HEK293 (cell line): Measurements from ENCODE around the gene NEK11.

Experiments used
- CTCF ChIA-PET: fragments of 350-600 bp; formaldehyde crosslinking; extraction: SDS; loops from one replicate; lab custom pipeline; 2021; ENCODE audit warnings: antibody characterized with exemption; lab: Yijun Ruan, JAX
- POLR2A ChIA-PET: fragments of 300-600 bp; formaldehyde crosslinking; extraction: SDS; loops from one replicate; lab custom pipeline; 2020; ENCODE audit warnings: antibody characterized with exemption, inconsistent platforms; lab: Yijun Ruan, JAX
- H3K27ac ChIP-seq: fragments of 200-500 bp; sonication (Bioruptor generic); 2 replicates; pipeline ENCODE4 v1.5.1; 2014; ENCODE audit warnings: low read depth, low read length, control low read depth, inconsistent platforms; ENCODE audit errors: extremely low read depth
- H3K36me3 ChIP-seq, 2 experiments: fragments of 200-500 bp in 1 of 2; sonication (Bioruptor generic) in 1 of 2; 1 replicate in 1 of 2; 2 replicates in 1 of 2; pipeline ENCODE4 v1.5.1; 2014 to 2017; ENCODE audit warnings: inconsistent platforms in 2 of 2, low read length in 2 of 2; ENCODE audit not compliant: control insufficient read depth in 2 of 2, insufficient read depth in 1 of 2
- H3K4me1 ChIP-seq: fragments of 200-500 bp; sonication (Bioruptor generic); 2 replicates; pipeline ENCODE4 v1.5.1; 2014; ENCODE audit warnings: mild to moderate bottlenecking, low read length, inconsistent platforms; ENCODE audit not compliant: control insufficient read depth, insufficient read depth
- H3K4me3 ChIP-seq: 2 replicates; pipeline ENCODE4 v1.5.1; 2011; ENCODE audit warnings: low read depth, mild to moderate bottlenecking, control low read depth, low read length, moderate library complexity
- H3K9me3 ChIP-seq: fragments of 200-500 bp; sonication (Bioruptor generic); 2 replicates; pipeline ENCODE4 v1.5.1; 2014; ENCODE audit warnings: low read depth, low read length, inconsistent platforms; ENCODE audit not compliant: control insufficient read depth, insufficient read depth
- BCL11B ChIP-seq: fragments of 450-650 bp; formaldehyde crosslinking; IDR thresholded peaks from 2 replicates; pipeline ENCODE4 v1.5.1; 2016; ENCODE audit warnings: low read depth, missing biosample characterization, missing genetic modification characterization
- HOXC10 ChIP-seq: sonication (generic); formaldehyde crosslinking; IDR thresholded peaks from 2 replicates; pipeline ENCODE4 v1.8.1; 2023; ENCODE audit warnings: mild to moderate bottlenecking, missing genetic modification reagents
- KLF1 ChIP-seq: fragments of 450-650 bp; formaldehyde crosslinking; IDR thresholded peaks from 2 replicates; pipeline ENCODE4 v1.5.1; 2016; ENCODE audit warnings: missing biosample characterization, missing genetic modification characterization
- KLF16 ChIP-seq: fragments of 450-650 bp; formaldehyde crosslinking; IDR thresholded peaks from 2 replicates; pipeline ENCODE4 v1.5.1; 2017; ENCODE audit warnings: missing biosample characterization, missing genetic modification characterization
- ZBTB48 ChIP-seq: fragments of 450-650 bp; formaldehyde crosslinking; IDR thresholded peaks from 2 replicates; pipeline ENCODE4 v1.5.1; 2016; ENCODE audit warnings: missing biosample characterization, missing genetic modification characterization
- ZBTB8A ChIP-seq: fragments of 450-650 bp; formaldehyde crosslinking; IDR thresholded peaks from 2 replicates; pipeline ENCODE4 v1.5.1; 2016; ENCODE audit warnings: missing biosample characterization, missing genetic modification characterization
- ZFHX2 ChIP-seq: fragments of 450-650 bp; formaldehyde crosslinking; conservative IDR thresholded peaks from 2 replicates; pipeline ENCODE4 v1.5.1; 2016; ENCODE audit warnings: missing biosample characterization, missing genetic modification characterization
- ZNF19 ChIP-seq: fragments of 450-650 bp; formaldehyde crosslinking; IDR thresholded peaks from 2 replicates; pipeline ENCODE4; 2016; ENCODE audit warnings: missing biosample characterization, missing genetic modification characterization, low read depth
- ZNF2 ChIP-seq: fragments of 450-650 bp; formaldehyde crosslinking; IDR thresholded peaks from 2 replicates; pipeline ENCODE4 v1.5.1; 2016; ENCODE audit warnings: missing biosample characterization, missing genetic modification characterization
- ZNF248 ChIP-seq: fragments of 450-650 bp; formaldehyde crosslinking; IDR thresholded peaks from 2 replicates; pipeline ENCODE4 v1.5.1; 2017; ENCODE audit warnings: missing biosample characterization, missing genetic modification characterization
- ZNF560 ChIP-seq: fragments of 450-650 bp; formaldehyde crosslinking; IDR thresholded peaks from 2 replicates; pipeline ENCODE4 v1.5.1; 2017; ENCODE audit warnings: missing biosample characterization, missing genetic modification characterization, borderline replicate concordance
- ZNF561 ChIP-seq: fragments of 450-650 bp; IDR thresholded peaks from 2 replicates; pipeline ENCODE4 v1.5.1; 2018; ENCODE audit warnings: missing biosample characterization, missing genetic modification characterization, borderline replicate concordance
- ZNF571 ChIP-seq: fragments of 450-650 bp; formaldehyde crosslinking; IDR thresholded peaks from 2 replicates; pipeline ENCODE4 v1.5.0; 2017; ENCODE audit warnings: missing biosample characterization, missing genetic modification characterization
- ZNF596 ChIP-seq: fragments of 450-650 bp; IDR thresholded peaks from 2 replicates; pipeline ENCODE4 v1.5.0; 2018; ENCODE audit warnings: missing biosample characterization, mild to moderate bottlenecking, missing genetic modification characterization, moderate library complexity
- ZNF621 ChIP-seq: fragments of 450-650 bp; formaldehyde crosslinking; IDR thresholded peaks from 2 replicates; pipeline ENCODE4 v1.5.1; 2017; ENCODE audit warnings: missing biosample characterization, missing genetic modification characterization
- ZNF658 ChIP-seq: fragments of 450-650 bp; formaldehyde crosslinking; IDR thresholded peaks from 2 replicates; pipeline ENCODE4; 2016; ENCODE audit warnings: missing biosample characterization, missing genetic modification characterization
- ZNF660 ChIP-seq: fragments of 450-650 bp; IDR thresholded peaks from 2 replicates; pipeline ENCODE4 v1.5.1; 2018; ENCODE audit warnings: missing biosample characterization, mild to moderate bottlenecking, missing genetic modification characterization
- ZNF776 ChIP-seq: fragments of 450-650 bp; formaldehyde crosslinking; IDR thresholded peaks from 2 replicates; pipeline ENCODE4 v1.5.0; 2017; ENCODE audit warnings: missing biosample characterization, missing genetic modification characterization, borderline replicate concordance
- ZNF785 ChIP-seq: fragments of 450-650 bp; formaldehyde crosslinking; IDR thresholded peaks from 2 replicates; pipeline ENCODE4 v1.5.1; 2016; ENCODE audit warnings: missing biosample characterization, missing genetic modification characterization
- TF ChIP-seq, protein P1 (sequence below): fragments of 450-650 bp; IDR thresholded peaks from 2 replicates; pipeline ENCODE4 v1.5.1; 2018; ENCODE audit warnings: missing biosample characterization, mild to moderate bottlenecking, missing genetic modification characterization
- TF ChIP-seq, protein P2 (sequence below): fragments of 450-650 bp; formaldehyde crosslinking; IDR thresholded peaks from 2 replicates; pipeline ENCODE4 v1.5.1; 2017; ENCODE audit warnings: missing biosample characterization, missing genetic modification characterization
- TF ChIP-seq, protein P3 (sequence below): fragments of 450-650 bp; formaldehyde crosslinking; IDR thresholded peaks from 2 replicates; pipeline ENCODE4 v1.5.1; 2016; ENCODE audit warnings: missing biosample characterization, missing genetic modification characterization
- TF ChIP-seq, protein P4 (sequence below): fragments of 450-650 bp; formaldehyde crosslinking; IDR thresholded peaks from 2 replicates; pipeline ENCODE4 v1.5.1; 2017; ENCODE audit warnings: missing biosample characterization, mild to moderate bottlenecking, missing genetic modification characterization, moderate library complexity
- TF ChIP-seq, protein P5 (sequence below): fragments of 450-650 bp; formaldehyde crosslinking; IDR thresholded peaks from 2 replicates; pipeline ENCODE4 v1.5.1; 2017; ENCODE audit warnings: missing biosample characterization, missing genetic modification characterization
- TF ChIP-seq, protein P6 (sequence below): fragments of 450-650 bp; formaldehyde crosslinking; IDR thresholded peaks from 2 replicates; pipeline ENCODE4 v1.5.1; 2016; ENCODE audit warnings: missing biosample characterization, missing genetic modification characterization
- TF ChIP-seq, protein P7 (sequence below): fragments of 450-650 bp; formaldehyde crosslinking; optimal IDR thresholded peaks from 2 replicates; pipeline ENCODE3; 2016; ENCODE audit warnings: missing biosample characterization, mild to moderate bottlenecking, missing genetic modification characterization

NEK11 gene

DNA sequence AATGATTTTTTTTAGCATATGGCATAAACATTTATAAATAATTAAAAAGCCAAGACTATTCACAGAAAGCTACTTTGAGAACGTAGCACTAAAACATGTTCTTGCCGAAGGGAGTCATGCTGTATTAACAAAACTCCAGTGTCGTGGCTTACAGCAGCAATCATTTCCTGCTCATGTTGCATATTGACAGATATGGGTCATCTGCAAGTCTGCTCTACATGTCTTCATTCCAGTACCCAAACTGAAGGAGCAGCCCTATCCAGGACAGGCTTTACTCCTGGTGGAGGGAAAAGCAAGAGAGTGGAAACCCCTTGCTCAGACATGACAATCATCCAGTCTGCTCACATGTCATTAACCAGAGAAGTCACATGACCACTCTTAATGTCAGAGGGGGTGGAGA, 87.6 kb downstream of the NEK11 start:
- TF ChIP-seq, protein P1, sequence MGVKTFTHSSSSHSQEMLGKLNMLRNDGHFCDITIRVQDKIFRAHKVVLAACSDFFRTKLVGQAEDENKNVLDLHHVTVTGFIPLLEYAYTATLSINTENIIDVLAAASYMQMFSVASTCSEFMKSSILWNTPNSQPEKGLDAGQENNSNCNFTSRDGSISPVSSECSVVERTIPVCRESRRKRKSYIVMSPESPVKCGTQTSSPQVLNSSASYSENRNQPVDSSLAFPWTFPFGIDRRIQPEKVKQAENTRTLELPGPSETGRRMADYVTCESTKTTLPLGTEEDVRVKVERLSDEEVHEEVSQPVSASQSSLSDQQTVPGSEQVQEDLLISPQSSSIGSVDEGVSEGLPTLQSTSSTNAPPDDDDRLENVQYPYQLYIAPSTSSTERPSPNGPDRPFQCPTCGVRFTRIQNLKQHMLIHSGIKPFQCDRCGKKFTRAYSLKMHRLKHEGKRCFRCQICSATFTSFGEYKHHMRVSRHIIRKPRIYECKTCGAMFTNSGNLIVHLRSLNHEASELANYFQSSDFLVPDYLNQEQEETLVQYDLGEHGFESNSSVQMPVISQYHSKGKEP (tag by site-specific recombination), result no peak
- TF ChIP-seq ZNF19, result no peak
- TF ChIP-seq, protein P2, sequence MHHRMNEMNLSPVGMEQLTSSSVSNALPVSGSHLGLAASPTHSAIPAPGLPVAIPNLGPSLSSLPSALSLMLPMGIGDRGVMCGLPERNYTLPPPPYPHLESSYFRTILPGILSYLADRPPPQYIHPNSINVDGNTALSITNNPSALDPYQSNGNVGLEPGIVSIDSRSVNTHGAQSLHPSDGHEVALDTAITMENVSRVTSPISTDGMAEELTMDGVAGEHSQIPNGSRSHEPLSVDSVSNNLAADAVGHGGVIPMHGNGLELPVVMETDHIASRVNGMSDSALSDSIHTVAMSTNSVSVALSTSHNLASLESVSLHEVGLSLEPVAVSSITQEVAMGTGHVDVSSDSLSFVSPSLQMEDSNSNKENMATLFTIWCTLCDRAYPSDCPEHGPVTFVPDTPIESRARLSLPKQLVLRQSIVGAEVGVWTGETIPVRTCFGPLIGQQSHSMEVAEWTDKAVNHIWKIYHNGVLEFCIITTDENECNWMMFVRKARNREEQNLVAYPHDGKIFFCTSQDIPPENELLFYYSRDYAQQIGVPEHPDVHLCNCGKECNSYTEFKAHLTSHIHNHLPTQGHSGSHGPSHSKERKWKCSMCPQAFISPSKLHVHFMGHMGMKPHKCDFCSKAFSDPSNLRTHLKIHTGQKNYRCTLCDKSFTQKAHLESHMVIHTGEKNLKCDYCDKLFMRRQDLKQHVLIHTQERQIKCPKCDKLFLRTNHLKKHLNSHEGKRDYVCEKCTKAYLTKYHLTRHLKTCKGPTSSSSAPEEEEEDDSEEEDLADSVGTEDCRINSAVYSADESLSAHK, result no peak
- TF ChIP-seq ZNF248 (tag by site-specific recombination), result no peak
- TF ChIP-seq, protein P3, sequence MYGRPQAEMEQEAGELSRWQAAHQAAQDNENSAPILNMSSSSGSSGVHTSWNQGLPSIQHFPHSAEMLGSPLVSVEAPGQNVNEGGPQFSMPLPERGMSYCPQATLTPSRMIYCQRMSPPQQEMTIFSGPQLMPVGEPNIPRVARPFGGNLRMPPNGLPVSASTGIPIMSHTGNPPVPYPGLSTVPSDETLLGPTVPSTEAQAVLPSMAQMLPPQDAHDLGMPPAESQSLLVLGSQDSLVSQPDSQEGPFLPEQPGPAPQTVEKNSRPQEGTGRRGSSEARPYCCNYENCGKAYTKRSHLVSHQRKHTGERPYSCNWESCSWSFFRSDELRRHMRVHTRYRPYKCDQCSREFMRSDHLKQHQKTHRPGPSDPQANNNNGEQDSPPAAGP (tag by site-specific recombination), result no peak
- no peak for TF ChIP-seq ZNF785
- TF ChIP-seq, protein P4, sequence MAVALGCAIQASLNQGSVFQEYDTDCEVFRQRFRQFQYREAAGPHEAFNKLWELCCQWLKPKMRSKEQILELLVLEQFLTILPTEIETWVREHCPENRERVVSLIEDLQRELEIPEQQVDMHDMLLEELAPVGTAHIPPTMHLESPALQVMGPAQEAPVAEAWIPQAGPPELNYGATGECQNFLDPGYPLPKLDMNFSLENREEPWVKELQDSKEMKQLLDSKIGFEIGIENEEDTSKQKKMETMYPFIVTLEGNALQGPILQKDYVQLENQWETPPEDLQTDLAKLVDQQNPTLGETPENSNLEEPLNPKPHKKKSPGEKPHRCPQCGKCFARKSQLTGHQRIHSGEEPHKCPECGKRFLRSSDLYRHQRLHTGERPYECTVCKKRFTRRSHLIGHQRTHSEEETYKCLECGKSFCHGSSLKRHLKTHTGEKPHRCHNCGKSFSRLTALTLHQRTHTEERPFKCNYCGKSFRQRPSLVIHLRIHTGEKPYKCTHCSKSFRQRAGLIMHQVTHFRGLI, result no peak
- H3K27ac ChIP-seq, result no peak overlapping the region
- ChIA-PET POLR2A (no interaction called here), CTCF (no interaction called here)
- H3K36me3 ChIP-seq, result no peaks in the 10 kb centered on the region
- H3K4me3 ChIP-seq, result no peak overlapping the region
- no peaks in the 10 kb centered on the region for H3K9me3 ChIP-seq
- H3K4me1 ChIP-seq, result no peaks in the 10 kb centered on the region

DNA sequence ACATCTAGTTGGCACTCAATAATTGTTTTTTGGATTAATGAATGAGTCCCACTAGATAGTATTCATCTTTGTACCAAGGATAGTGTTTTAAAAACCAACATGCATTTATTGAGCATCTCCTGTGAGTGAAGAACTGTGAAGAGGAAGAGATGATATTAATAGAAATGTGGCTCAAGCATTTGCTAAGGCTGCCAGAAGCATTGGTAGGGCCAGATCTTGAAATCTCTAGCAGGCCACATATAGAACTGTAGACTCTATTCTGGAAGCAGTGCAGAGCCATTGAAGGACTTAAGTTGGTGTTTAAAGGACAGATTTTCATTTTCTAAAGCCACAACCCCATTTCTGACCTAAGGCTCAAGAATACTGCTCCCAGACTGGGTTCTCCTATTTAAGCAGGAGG, 99.0 kb downstream of the NEK11 start:
- Histone ChIP-seq H3K4me1 (no peaks in the 10 kb centered on the region), H3K9me3 (no peaks in the 10 kb centered on the region), H3K36me3 (no peaks in the 10 kb centered on the region), H3K4me3 (no peak overlapping the region), H3K27ac (no peak overlapping the region)
- CTCF ChIA-PET, result no interaction called here
- TF ChIP-seq ZNF2 (no peak), ZNF571 (tag by site-specific recombination) (no peak), ZNF596 (no peak), ZNF621 (tag by site-specific recombination) (no peak), KLF1 (tag by site-specific recombination) (no peak), KLF16 (tag by site-specific recombination) (no peak), HOXC10 (no peak), ZNF660 (tag by site-specific recombination) (no peak), ZNF560 (tag by site-specific recombination) (no peak), ZNF561 (tag by site-specific recombination) (no peak), ZNF776 (tag by site-specific recombination) (no peak), ZFHX2 (tag by site-specific recombination) (no peak), ZNF658 (tag by site-specific recombination) (no peak), BCL11B (tag by site-specific recombination) (no peak), ZBTB8A (tag by site-specific recombination) (no peak), ZBTB48 (tag by site-specific recombination) (no peak)
- TF ChIP-seq, protein P5, sequence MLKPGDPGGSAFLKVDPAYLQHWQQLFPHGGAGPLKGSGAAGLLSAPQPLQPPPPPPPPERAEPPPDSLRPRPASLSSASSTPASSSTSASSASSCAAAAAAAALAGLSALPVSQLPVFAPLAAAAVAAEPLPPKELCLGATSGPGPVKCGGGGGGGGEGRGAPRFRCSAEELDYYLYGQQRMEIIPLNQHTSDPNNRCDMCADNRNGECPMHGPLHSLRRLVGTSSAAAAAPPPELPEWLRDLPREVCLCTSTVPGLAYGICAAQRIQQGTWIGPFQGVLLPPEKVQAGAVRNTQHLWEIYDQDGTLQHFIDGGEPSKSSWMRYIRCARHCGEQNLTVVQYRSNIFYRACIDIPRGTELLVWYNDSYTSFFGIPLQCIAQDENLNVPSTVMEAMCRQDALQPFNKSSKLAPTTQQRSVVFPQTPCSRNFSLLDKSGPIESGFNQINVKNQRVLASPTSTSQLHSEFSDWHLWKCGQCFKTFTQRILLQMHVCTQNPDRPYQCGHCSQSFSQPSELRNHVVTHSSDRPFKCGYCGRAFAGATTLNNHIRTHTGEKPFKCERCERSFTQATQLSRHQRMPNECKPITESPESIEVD (tag by site-specific recombination), result no peak
- TF ChIP-seq, protein P6, sequence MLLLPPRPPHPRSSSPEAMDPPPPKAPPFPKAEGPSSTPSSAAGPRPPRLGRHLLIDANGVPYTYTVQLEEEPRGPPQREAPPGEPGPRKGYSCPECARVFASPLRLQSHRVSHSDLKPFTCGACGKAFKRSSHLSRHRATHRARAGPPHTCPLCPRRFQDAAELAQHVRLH (tag by site-specific recombination), result no peak
- TF ChIP-seq, protein P7, sequence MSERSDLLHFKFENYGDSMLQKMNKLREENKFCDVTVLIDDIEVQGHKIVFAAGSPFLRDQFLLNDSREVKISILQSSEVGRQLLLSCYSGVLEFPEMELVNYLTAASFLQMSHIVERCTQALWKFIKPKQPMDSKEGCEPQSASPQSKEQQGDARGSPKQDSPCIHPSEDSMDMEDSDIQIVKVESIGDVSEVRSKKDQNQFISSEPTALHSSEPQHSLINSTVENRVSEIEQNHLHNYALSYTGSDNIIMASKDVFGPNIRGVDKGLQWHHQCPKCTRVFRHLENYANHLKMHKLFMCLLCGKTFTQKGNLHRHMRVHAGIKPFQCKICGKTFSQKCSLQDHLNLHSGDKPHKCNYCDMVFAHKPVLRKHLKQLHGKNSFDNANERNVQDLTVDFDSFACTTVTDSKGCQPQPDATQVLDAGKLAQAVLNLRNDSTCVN, result no peak
- POLR2A ChIA-PET, result no interaction called here
